Measurements from ENCODE around the gene KLHL17.

- TF ChIP-seq CTCF (IDR thresholded peaks at IDR 0.05; ENCODE audit: low read depth, low read length, poor library complexity, severe bottlenecking) = no peak
- TF ChIP-seq EZH2phosphoT487 (IDR thresholded peaks at IDR 0.05; ENCODE audit: borderline replicate concordance, low read length) = no peak
These were observed 43.4 kb downstream of the KLHL17 start for GRCh38 chr1:1003618-1004419.
